Measurements from ENCODE around the gene USP24. TPM values are rescaled to one million over a fixed set of nuclear protein-coding genes. Genes with fewer than 3 reads are reported as not detected.

USP24 gene
- polyA plus RNA-seq, 1 experiment, result 8.4 TPM

GRCh38 chr1:55180075-55180670 is 35.0 kb downstream of the USP24 start:
- ChIA-PET CTCF (no interaction called here), POLR2A (no interaction called here)
- DNase-seq (ENCODE audit: low read depth), result no peak
- TF ChIP-seq, protein P1, sequence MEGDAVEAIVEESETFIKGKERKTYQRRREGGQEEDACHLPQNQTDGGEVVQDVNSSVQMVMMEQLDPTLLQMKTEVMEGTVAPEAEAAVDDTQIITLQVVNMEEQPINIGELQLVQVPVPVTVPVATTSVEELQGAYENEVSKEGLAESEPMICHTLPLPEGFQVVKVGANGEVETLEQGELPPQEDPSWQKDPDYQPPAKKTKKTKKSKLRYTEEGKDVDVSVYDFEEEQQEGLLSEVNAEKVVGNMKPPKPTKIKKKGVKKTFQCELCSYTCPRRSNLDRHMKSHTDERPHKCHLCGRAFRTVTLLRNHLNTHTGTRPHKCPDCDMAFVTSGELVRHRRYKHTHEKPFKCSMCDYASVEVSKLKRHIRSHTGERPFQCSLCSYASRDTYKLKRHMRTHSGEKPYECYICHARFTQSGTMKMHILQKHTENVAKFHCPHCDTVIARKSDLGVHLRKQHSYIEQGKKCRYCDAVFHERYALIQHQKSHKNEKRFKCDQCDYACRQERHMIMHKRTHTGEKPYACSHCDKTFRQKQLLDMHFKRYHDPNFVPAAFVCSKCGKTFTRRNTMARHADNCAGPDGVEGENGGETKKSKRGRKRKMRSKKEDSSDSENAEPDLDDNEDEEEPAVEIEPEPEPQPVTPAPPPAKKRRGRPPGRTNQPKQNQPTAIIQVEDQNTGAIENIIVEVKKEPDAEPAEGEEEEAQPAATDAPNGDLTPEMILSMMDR (IDR thresholded peaks at IDR 0.05; ENCODE audit: insufficient read depth, low read depth, low read length), result no peak
- Histone ChIP-seq H3K4me3 (ENCODE audit: low read depth, low read length) (no peak overlapping the region), H3K27me3 (ENCODE audit: control insufficient read depth, insufficient read depth, low read length) (no peaks in the 10 kb centered on the region), H3K36me3 (ENCODE audit: control insufficient read depth, insufficient read depth, low read length) (no peaks in the 10 kb centered on the region; the same call in 1 of the 2 replicates)

DNA sequence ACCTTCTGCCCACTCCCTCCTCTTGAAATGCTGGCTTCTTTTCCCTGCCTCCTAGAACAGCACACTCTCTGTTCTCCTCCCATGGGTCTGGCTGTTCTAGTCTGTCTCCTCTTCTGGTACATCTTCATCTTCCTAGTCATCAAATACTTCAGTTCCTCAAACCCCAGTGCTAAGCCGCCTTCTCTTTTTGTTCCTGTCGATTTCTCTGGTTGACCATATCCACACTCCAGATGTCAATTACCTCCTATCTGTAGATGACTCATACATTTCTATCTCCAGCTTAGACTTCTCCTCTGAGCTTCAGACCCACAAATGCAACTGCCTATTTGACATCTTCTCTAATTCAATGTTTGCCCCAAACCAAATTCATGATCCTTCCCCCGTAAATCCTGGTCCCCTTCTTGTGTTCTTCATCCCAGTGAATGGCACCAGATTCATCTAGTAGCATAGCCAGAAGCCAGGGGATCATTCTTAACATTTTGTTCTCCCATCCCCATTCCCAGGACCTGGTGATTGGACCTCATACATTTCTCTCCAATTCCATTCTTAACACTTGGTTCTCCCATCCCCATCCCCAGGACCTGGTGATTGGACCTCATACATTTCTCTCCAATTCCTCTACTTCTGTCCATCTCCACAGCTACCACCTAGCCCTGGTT is 35.9 kb downstream of the USP24 start:
- CTCF ChIA-PET, result no interaction called here
- no peak for DNase-seq (ENCODE audit: low read depth)
- Histone ChIP-seq H3K36me3 (ENCODE audit: control insufficient read depth, insufficient read depth, low read length) (no peaks in the 10 kb centered on the region; the same call in 1 of the 2 replicates), H3K27me3 (ENCODE audit: control insufficient read depth, insufficient read depth, low read length) (no peaks in the 10 kb centered on the region), H3K4me3 (ENCODE audit: low read depth, low read length) (no peak overlapping the region)
- TF ChIP-seq, protein P1 (IDR thresholded peaks at IDR 0.05; ENCODE audit: insufficient read depth, low read depth, low read length), result no peak
- POLR2A ChIA-PET, result no interaction called here

- CTCF ChIA-PET, result interaction anchor here (1.0 kb wide), 2 partner anchors 34 to 105 kb away, joined by 3 read pairs; no protein-coding TSS in a partner anchor
- POLR2A ChIA-PET, result no interaction called here
- no peaks in the 10 kb centered on the region for H3K27me3 ChIP-seq (ENCODE audit: control insufficient read depth, insufficient read depth, low read length)
- TF ChIP-seq, protein P1 (IDR thresholded peaks at IDR 0.05; ENCODE audit: insufficient read depth, low read depth, low read length), result no peak
- peaks cover 3% of the 10 kb centered on the region for H3K36me3 ChIP-seq (ENCODE audit: control insufficient read depth, insufficient read depth, low read length)
- DNase-seq (ENCODE audit: low read depth), result no peak
- H3K4me3 ChIP-seq (ENCODE audit: low read depth, low read length), result no peak overlapping the region
Observed at GRCh38 chr1:55172687-55173086, 42.5 kb downstream of the USP24 start.

GRCh38 chr1:55172272-55172671 is 42.9 kb downstream of the USP24 start:
- DNase-seq (ENCODE audit: low read depth), result no peak

DNA sequence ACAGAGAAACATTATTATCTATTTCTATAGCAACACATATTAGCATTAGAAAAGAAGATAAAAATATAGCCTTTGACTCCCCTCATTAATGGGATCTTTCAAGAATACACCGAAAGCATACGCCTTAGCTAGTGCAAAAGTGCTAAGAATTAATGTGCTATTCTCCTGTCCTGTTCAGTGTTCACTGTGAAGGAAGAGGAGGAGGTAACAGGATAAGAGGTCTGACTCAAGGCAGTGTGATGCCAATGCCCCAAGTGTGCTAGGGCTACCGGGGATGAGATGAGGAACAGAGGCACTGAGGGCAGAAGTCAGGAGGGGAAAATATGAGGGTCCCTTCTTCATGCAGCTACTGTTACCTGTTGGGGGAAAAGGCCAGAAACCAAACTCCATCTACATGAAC is 43.5 kb downstream of the USP24 start:
- ChIA-PET CTCF (no interaction called here), POLR2A (no interaction called here)

More at GRCh38 chr1:55172272-55172671, 42.9 kb downstream of the USP24 start:
- Histone ChIP-seq H3K4me3 (ENCODE audit: low read depth, low read length) (no peak overlapping the region), H3K27me3 (ENCODE audit: control insufficient read depth, insufficient read depth, low read length) (no peaks in the 10 kb centered on the region), H3K36me3 (ENCODE audit: control insufficient read depth, insufficient read depth, low read length) (peaks cover 3% of the 10 kb centered on the region)
- ChIA-PET CTCF (interaction anchor here (1.0 kb wide), 1 partner anchor 34 kb away, joined by 3 read pairs; no protein-coding TSS in a partner anchor), POLR2A (no interaction called here)
- TF ChIP-seq, protein P1 (IDR thresholded peaks at IDR 0.05; ENCODE audit: insufficient read depth, low read depth, low read length), result no peak

More for the DNA sequence above, 43.5 kb downstream of the USP24 start:
- no peak for DNase-seq (ENCODE audit: low read depth)
- Histone ChIP-seq H3K27me3 (ENCODE audit: control insufficient read depth, insufficient read depth, low read length) (no peaks in the 10 kb centered on the region), H3K4me3 (ENCODE audit: low read depth, low read length) (no peak overlapping the region), H3K36me3 (ENCODE audit: control insufficient read depth, insufficient read depth, low read length) (peaks cover 3% of the 10 kb centered on the region)
- TF ChIP-seq, protein P1 (IDR thresholded peaks at IDR 0.05; ENCODE audit: insufficient read depth, low read depth, low read length), result no peak
